Stimulated activated effector memory CD8-positive, alpha-beta T cell treated with anti-CD3 and anti-CD28 coated beads, Interleukin-12 subunit alpha, Interleukin-12 subunit beta, amount 100 ng/mL, for 72 hours (primary cell): ENCODE data around the gene MARS1.
A peak's percentile ranks its signal among the peaks of the same experiment; 100 is the strongest.

Experiments
- ATAC-seq: fragments of 150-1000 bp; cut with Tn5 transposase; 2 replicates; pipeline ENCODE4 v1.10.0; 2021
- DNase-seq, 2 donors: peaks; one replicate each; pipeline ENCODE4 v3.0.0; 2021 to 2022; ENCODE audit warnings: low spot score in 2 of 2
- H3K27ac Mint-ChIP-seq: one replicate; pipeline ENCODE4 v1.8.0; 2022; ENCODE audit warnings: mild to moderate bottlenecking, mixed read lengths
- H3K36me3 Mint-ChIP-seq: one replicate; pipeline ENCODE4 v1.8.0; 2022; ENCODE audit warnings: mild to moderate bottlenecking, mixed read lengths
- H3K4me1 Mint-ChIP-seq: one replicate; pipeline ENCODE4 v1.8.0; 2022; ENCODE audit warnings: mixed read lengths
- H3K4me3 Mint-ChIP-seq: one replicate; pipeline ENCODE4 v1.8.0; 2022; ENCODE audit warnings: mild to moderate bottlenecking, mixed read lengths
- H3K9me3 Mint-ChIP-seq: one replicate; pipeline ENCODE4 v1.8.0; 2022; ENCODE audit warnings: mixed read lengths

Gene MARS1

DNA sequence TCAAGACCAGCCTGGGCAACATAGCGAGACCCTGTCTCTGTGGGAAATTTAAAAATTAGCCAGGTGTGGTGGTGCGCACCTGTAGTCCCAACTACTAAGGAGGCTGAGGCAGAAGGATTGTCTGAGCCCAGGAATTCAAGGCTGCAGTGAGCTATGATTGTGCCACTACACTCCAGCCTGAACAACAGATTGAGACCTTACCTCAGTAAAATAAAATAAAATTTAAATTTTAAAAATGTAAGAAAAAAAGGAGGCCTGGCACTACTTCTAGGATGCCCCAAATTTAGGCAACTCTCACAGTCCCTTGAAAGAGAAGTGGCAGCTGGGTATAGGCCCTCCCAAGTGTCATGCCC lies 33.7 kb upstream of the MARS1 start:
- Mint-ChIP-seq H3K27ac (no peak overlapping the region), H3K4me1 (peaks cover 34% of the 10 kb centered on the region), H3K9me3 (no peaks in the 10 kb centered on the region), H3K4me3 (no peak overlapping the region), H3K36me3 (no peaks in the 10 kb centered on the region)
- DNase-seq (no peak), ATAC-seq (no peak)

GRCh38 chr12:57454566-57455373 lies 33.1 kb upstream of the MARS1 start, which contains the start of gene INHBE:
Gene INHBE, plus strand, starts transcription at chr12:57455307. Its CDS starts 230 bp downstream, at chr12:57455537.
- H3K4me1 Mint-ChIP-seq, result peaks cover 40% of the 10 kb centered on the region

DNA sequence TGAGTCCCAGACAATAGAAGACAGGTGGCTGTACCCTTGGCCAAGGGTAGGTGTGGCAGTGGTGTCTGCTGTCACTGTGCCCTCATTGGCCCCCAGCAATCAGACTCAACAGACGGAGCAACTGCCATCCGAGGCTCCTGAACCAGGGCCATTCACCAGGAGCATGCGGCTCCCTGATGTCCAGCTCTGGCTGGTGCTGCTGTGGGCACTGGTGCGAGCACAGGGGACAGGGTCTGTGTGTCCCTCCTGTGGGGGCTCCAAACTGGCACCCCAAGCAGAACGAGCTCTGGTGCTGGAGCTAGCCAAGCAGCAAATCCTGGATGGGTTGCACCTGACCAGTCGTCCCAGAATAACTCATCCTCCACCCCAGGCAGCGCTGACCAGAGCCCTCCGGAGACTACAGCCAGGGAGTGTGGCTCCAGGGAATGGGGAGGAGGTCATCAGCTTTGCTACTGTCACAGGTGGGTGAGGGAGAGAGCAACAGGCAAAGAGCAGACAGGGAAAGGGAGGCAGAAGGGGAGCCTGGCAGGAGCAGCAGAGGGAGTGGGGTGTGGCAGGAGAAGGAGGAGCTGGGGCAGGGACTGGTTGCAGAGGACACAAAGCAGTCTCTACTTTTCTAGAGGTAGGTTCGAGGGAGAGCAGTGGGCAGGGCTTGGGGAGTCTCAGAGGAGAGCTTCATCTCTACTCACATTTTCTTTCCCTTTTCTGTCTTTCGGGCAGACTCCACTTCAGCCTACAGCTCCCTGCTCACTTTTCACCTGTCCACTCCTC lies 32.3 kb upstream of the MARS1 start:
- peak overlapping the region; percentile 60 for H3K4me3 Mint-ChIP-seq
- H3K9me3 Mint-ChIP-seq, result no peaks in the 10 kb centered on the region
- peak overlapping the region; percentile 79 for H3K27ac Mint-ChIP-seq
- ATAC-seq, result no peak
- no peak for DNase-seq
- peaks cover 46% of the 10 kb centered on the region for H3K4me1 Mint-ChIP-seq
- no peaks in the 10 kb centered on the region for H3K36me3 Mint-ChIP-seq

More at GRCh38 chr12:57454566-57455373, 33.1 kb upstream of the MARS1 start, which contains the start of gene INHBE:
- Mint-ChIP-seq H3K9me3 (no peaks in the 10 kb centered on the region), H3K36me3 (no peaks in the 10 kb centered on the region), H3K27ac (peak within 1 kb of the TSS; percentile 79), H3K4me3 (peak within 1 kb of the TSS; percentile 60)
- ATAC-seq, result no peak
- DNase-seq, result no peak

GRCh38 chr12:57456145-57456700 lies 31.6 kb upstream of the MARS1 start:
- H3K27ac Mint-ChIP-seq, result peak overlapping the region; percentile 79
- DNase-seq (peak in 1 of 2 donors; percentile 70), ATAC-seq (peak; percentile 47)

DNA sequence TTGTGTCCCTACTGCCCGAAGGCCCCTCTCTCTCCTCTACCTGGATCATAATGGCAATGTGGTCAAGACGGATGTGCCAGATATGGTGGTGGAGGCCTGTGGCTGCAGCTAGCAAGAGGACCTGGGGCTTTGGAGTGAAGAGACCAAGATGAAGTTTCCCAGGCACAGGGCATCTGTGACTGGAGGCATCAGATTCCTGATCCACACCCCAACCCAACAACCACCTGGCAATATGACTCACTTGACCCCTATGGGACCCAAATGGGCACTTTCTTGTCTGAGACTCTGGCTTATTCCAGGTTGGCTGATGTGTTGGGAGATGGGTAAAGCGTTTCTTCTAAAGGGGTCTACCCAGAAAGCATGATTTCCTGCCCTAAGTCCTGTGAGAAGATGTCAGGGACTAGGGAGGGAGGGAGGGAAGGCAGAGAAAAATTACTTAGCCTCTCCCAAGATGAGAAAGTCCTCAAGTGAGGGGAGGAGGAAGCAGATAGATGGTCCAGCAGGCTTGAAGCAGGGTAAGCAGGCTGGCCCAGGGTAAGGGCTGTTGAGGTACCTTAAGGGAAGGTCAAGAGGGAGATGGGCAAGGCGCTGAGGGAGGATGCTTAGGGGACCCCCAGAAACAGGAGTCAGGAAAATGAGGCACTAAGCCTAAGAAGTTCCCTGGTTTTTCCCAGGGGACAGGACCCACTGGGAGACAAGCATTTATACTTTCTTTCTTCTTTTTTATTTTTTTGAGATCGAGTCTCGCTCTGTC lies 31.0 kb upstream of the MARS1 start:
- no peak for ATAC-seq
- no peaks in the 10 kb centered on the region for H3K9me3 Mint-ChIP-seq
- peaks cover 58% of the 10 kb centered on the region for H3K4me1 Mint-ChIP-seq
- no peak for DNase-seq
- H3K4me3 Mint-ChIP-seq, result no peak overlapping the region
- H3K36me3 Mint-ChIP-seq, result no peaks in the 10 kb centered on the region
- no peak overlapping the region for H3K27ac Mint-ChIP-seq

More at GRCh38 chr12:57456145-57456700, 31.6 kb upstream of the MARS1 start:
- Mint-ChIP-seq H3K4me3 (peak overlapping the region; percentile 60), H3K4me1 (peaks cover 53% of the 10 kb centered on the region), H3K9me3 (no peaks in the 10 kb centered on the region), H3K36me3 (no peaks in the 10 kb centered on the region)

DNA sequence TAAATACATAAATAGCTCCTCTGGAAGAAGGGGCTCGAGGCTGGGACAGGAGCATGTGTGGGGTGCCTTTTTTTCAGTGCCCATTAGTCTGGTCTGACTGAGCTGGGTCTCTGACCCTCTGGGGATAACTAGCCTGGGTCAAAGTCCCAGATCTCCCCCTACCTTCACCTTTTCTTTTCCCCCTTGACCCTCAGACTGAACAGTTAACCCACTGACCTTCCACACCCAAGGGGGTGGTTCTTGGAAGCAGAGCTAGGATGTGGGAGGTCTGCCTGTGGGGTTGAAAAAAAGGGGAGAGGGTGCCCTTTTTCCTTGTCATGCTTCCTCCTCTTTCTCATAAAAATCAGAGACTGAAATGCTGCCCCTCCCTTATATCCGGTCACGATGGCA lies 29.2 kb upstream of the MARS1 start:
- peak overlapping the region; percentile 80 for H3K4me3 Mint-ChIP-seq
- H3K27ac Mint-ChIP-seq, result peak overlapping the region; percentile 91
- H3K4me1 Mint-ChIP-seq, result peaks cover 59% of the 10 kb centered on the region
- peaks cover 11% of the 10 kb centered on the region for H3K36me3 Mint-ChIP-seq
- ATAC-seq, result no peak
- DNase-seq, result no peak
- no peaks in the 10 kb centered on the region for H3K9me3 Mint-ChIP-seq

DNA sequence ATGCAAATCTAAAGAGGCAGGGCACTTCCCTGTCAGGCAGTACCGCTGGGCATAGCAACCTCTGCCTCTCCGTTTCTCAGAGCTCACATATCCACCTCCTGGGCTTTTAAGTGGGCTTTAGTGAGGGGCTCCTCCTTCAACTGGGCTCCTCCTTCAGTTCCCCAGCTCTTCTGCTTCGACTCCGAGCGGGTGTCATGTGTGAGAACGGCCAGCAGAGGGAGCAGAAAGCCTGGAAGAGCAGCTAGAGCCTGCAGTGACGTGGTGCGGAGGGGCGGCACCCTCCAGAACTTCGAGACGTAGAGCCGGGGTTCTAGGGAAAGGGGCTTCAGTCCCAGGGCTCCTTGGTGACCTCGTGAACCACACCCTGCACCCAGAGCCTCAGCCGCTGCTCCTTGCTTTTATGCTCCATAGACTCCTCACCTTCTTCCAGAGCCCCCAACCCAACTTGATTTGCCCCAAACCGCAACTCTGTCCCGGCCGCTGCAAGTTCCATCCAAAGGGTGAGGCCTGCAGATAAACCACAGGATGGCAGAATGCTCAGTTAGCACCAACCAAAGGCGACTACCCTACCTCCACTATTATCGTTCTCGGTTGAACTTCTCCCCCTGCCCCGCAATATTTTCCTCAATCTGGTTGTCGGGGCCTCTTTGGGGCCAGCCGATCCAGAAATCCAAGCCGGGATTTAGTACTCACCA lies 28.7 kb upstream of the MARS1 start:
- H3K36me3 Mint-ChIP-seq, result peaks cover 11% of the 10 kb centered on the region
- no peaks in the 10 kb centered on the region for H3K9me3 Mint-ChIP-seq
- peak overlapping the region; percentile 91 for H3K27ac Mint-ChIP-seq
- DNase-seq (peak; percentile 93 to 97), ATAC-seq (peak; percentile 82)
- H3K4me3 Mint-ChIP-seq, result peak overlapping the region; percentile 80
- peaks cover 64% of the 10 kb centered on the region for H3K4me1 Mint-ChIP-seq

DNA sequence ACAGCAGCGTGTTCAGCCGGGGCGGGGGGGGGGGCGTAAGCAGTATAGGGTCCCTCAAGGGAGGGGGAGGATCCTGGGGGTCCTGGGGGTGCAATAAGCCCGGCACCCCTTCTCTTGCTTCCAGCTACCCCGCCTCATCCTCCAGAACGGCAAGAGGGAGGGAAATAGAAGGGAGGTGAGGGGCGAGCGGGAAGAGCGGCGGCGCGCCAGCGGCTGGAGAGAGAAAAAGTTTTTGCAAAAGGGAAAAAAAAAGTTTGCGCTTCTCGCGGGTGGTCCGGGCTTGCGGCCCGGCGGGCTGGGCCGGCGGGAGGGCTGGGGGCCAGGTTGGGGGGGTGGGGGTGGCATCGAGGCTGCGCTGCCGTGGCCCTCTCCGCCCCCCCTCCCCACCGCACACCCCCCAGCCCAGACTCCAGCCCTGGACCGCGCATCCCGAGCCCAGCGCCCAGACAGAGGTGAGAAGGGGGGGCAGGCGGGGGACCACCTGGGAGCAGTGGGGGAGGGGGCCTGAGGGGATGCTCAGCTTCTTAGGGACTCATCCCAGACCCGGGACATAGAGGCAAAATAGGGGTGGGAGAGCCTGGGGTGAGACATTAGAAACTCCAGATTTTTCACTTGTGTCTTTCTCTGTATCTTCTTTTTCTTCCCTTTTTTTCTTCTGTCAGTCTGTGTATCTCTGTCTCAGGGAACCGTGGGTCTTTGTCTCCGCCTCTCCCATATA lies 28.0 kb upstream of the MARS1 start, which contains the start of gene GLI1:
GLI1 (plus strand) TSS at position 36 of the 718 bp plus-strand sequence. CDS start 3,907 bp downstream, outside the sequence.
- no peak for ATAC-seq
- peaks cover 70% of the 10 kb centered on the region for H3K4me1 Mint-ChIP-seq

DNA sequence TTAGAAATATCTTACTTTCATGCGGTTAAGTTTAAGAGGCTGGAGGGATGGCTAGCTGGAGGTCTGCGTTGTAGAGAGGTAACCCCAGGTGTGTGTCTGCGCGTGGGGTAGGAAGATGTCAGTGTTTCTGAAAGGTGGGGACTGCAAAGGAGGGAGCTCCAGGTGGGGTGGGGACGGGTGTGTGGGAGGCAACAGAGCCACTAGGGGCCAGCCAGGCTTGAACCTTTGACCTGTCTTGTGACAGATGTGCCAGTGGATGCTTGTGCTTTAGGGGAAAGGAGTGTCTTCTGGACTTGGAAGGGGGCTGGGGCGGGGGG lies 27.4 kb upstream of the MARS1 start:
- Mint-ChIP-seq H3K36me3 (peaks cover 20% of the 10 kb centered on the region), H3K4me3 (peak overlapping the region; percentile 80), H3K9me3 (no peaks in the 10 kb centered on the region), H3K4me1 (peaks cover 71% of the 10 kb centered on the region), H3K27ac (no peak overlapping the region)
- DNase-seq, result no peak
- ATAC-seq, result no peak

More for the DNA sequence above, 28.0 kb upstream of the MARS1 start, which contains the start of gene GLI1:
- Mint-ChIP-seq H3K4me3 (peak within 1 kb of the TSS; percentile 80), H3K36me3 (peaks cover 17% of the 10 kb centered on the region), H3K27ac (peak within 1 kb of the TSS; percentile 91), H3K9me3 (no peaks in the 10 kb centered on the region)
- no peak for DNase-seq

GRCh38 chr12:57460841-57461275 lies 27.0 kb upstream of the MARS1 start:
- Mint-ChIP-seq H3K4me1 (peaks cover 67% of the 10 kb centered on the region), H3K4me3 (peak overlapping the region; percentile 80), H3K27ac (peak overlapping the region; percentile 73), H3K36me3 (peaks cover 22% of the 10 kb centered on the region), H3K9me3 (no peaks in the 10 kb centered on the region)
- ATAC-seq (no peak), DNase-seq (no peak)

- ATAC-seq (no peak), DNase-seq (peak in 1 of 2 donors; percentile 65)
Measured at GRCh38 chr12:57461276-57461916, 26.5 kb upstream of the MARS1 start.

GRCh38 chr12:57461917-57462250 lies 26.0 kb upstream of the MARS1 start:
- H3K4me3 Mint-ChIP-seq, result peak overlapping the region; percentile 80
- peaks cover 25% of the 10 kb centered on the region for H3K36me3 Mint-ChIP-seq
- no peaks in the 10 kb centered on the region for H3K9me3 Mint-ChIP-seq
- DNase-seq, result peak in 1 of 2 donors; percentile 61
- no peak for ATAC-seq
- peak overlapping the region; percentile 73 for H3K27ac Mint-ChIP-seq
- peaks cover 59% of the 10 kb centered on the region for H3K4me1 Mint-ChIP-seq

More at GRCh38 chr12:57461276-57461916, 26.5 kb upstream of the MARS1 start:
- Mint-ChIP-seq H3K36me3 (peaks cover 25% of the 10 kb centered on the region), H3K4me1 (peaks cover 61% of the 10 kb centered on the region), H3K4me3 (peak overlapping the region; percentile 80), H3K27ac (peak overlapping the region; percentile 73), H3K9me3 (no peaks in the 10 kb centered on the region)

DNA sequence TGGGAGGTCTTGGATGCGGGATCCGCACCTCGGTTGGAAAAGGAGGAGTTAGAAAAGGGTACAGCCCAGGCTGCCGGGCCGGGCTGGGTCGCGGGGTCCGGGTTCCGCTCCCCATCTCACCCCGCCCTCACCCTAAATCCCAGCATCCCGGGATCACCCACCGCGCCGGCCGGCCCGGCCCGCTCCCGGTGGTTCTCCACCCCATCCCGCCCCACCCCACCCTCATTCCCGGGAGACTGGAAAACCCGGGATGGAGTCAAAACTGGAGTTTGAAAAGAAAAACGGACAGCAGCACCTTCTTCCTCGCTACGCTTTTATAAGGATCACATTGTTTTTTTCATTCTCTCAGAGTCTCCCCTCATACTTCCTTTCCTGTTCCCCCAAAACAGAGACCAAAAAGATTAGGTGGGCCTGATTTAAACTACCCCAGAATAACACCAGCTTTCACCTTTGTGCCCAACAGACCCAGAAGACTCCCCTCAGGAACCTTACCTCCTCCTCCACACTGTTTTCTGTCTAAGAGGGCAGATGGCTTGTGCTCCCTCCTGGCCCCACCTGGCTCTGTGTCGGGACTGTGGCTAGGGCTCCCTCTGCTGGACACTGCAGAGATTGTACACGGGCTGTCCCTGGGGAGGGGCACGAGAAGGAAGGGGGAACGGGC lies 25.5 kb upstream of the MARS1 start:
- ATAC-seq, result peak; percentile 87
- DNase-seq, result peak; percentile 88 to 96
- Mint-ChIP-seq H3K4me3 (peak overlapping the region; percentile 80), H3K36me3 (peaks cover 30% of the 10 kb centered on the region), H3K27ac (peak overlapping the region; percentile 73), H3K9me3 (no peaks in the 10 kb centered on the region), H3K4me1 (peaks cover 59% of the 10 kb centered on the region)
